GM18870 (cell line): ENCODE data around the gene VCX3A.
"Not testable (repeated sequence)": the region's sequence is repeated elsewhere in the genome, so short reads cannot be mapped to it uniquely, and the experiment has no call there.

Experiments used
- ATAC-seq: cut with Tn5 transposase; IDR thresholded peaks from one replicate; pipeline ENCODE4 v1.9.1; 2021; ENCODE audit warnings: moderate library complexity; ENCODE audit not compliant: unreplicated experiment

The VCX3A gene

GRCh38 chrX:6535018-6535417, at the start of gene VCX3A:
VCX3A (minus strand) TSS chrX:6535118; CDS start chrX:6534497, 621 bp downstream.
- not testable (repeated sequence) for ATAC-seq

GRCh38 chrX:6574762-6575161, 39.8 kb upstream of the VCX3A start:
- ATAC-seq: no peak

- no peak for ATAC-seq
Measured at GRCh38 chrX:6568031-6568430, 33.1 kb upstream of the VCX3A start.

- no peak for ATAC-seq
Measured at GRCh38 chrX:6558979-6559378, 24.1 kb upstream of the VCX3A start.

GRCh38 chrX:6557690-6558089, 22.8 kb upstream of the VCX3A start:
- ATAC-seq: no peak

- ATAC-seq: no peak
Measured at GRCh38 chrX:6550999-6551398, 16.1 kb upstream of the VCX3A start.

- ATAC-seq: no peak
Measured at GRCh38 chrX:6545712-6546111, 10.8 kb upstream of the VCX3A start.

- ATAC-seq: no peak
Measured at GRCh38 chrX:6526564-6527136, 8.3 kb downstream of the VCX3A start.

GRCh38 chrX:6517376-6517775, 17.5 kb downstream of the VCX3A start:
- no peak for ATAC-seq

- ATAC-seq: no peak
Measured at GRCh38 chrX:6506444-6506843, 28.5 kb downstream of the VCX3A start.

- ATAC-seq: no peak
Measured at GRCh38 chrX:6505960-6506359, 29.0 kb downstream of the VCX3A start.

GRCh38 chrX:6500719-6501118, 34.2 kb downstream of the VCX3A start:
- ATAC-seq: no peak

GRCh38 chrX:6498324-6498723, 36.6 kb downstream of the VCX3A start:
- no peak for ATAC-seq
